ENCODE results near the gene AGFG2. TPM values are rescaled to one million over a fixed set of nuclear protein-coding genes. Genes with fewer than 3 reads are reported as not detected.

Gene AGFG2
- total RNA-seq, 2 donors from 2014 or later, result 21.0 to 24.3 TPM

DNA sequence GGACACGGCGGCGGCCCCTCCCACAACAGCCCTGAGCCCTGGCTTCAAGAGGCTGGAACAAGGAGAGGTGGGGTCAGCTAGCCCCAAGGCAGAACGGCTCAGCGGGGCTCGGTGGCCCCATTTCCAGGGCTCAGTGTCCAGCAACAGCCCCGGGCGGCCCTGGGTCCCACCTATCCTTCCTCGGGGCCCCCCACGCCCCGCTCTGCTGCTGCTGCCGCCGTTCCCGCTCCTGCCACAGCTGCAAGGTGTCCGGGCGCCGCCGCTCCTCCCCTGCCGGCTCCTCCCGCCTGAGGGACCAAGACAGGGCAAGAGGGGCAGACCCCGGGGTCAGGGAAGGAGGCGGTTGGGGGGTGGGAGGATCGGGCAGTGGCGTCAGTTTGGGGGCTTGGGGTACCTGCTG, 38.1 kb downstream of the AGFG2 start:
- DNase-seq, result no peak
- intact Hi-C loops (cut with DNase I), result loop anchor here in 1 of 2 donors (10.0 kb wide), 1 partner anchor 108 kb away; no protein-coding TSS in a partner anchor
- no peak for ATAC-seq

DNA sequence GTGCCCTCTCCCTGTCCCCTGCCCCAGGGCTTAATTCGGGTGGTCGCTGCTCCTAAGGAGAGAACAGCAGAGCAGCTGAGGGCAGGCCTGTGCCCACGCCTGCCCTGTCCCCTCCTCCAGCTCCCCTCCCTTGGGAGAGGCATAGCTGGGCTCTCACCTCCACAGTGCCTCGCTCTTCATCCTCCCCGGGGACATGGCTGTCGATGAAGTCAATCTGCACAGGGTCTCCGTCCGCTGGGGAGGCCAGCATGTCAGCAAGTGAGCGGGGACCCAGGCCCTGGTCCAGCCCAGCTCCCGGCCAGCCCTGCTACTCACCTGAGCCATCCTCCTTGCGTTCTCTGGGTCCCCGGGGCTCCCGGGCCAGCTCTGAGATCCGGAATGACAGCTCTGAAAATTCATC, 38.5 kb downstream of the AGFG2 start:
- ATAC-seq (no peak), DNase-seq (no peak)
- intact Hi-C loops (cut with DNase I), result loop anchor here in 1 of 2 donors (10.0 kb wide), 1 partner anchor 107 kb away; no protein-coding TSS in a partner anchor

DNA sequence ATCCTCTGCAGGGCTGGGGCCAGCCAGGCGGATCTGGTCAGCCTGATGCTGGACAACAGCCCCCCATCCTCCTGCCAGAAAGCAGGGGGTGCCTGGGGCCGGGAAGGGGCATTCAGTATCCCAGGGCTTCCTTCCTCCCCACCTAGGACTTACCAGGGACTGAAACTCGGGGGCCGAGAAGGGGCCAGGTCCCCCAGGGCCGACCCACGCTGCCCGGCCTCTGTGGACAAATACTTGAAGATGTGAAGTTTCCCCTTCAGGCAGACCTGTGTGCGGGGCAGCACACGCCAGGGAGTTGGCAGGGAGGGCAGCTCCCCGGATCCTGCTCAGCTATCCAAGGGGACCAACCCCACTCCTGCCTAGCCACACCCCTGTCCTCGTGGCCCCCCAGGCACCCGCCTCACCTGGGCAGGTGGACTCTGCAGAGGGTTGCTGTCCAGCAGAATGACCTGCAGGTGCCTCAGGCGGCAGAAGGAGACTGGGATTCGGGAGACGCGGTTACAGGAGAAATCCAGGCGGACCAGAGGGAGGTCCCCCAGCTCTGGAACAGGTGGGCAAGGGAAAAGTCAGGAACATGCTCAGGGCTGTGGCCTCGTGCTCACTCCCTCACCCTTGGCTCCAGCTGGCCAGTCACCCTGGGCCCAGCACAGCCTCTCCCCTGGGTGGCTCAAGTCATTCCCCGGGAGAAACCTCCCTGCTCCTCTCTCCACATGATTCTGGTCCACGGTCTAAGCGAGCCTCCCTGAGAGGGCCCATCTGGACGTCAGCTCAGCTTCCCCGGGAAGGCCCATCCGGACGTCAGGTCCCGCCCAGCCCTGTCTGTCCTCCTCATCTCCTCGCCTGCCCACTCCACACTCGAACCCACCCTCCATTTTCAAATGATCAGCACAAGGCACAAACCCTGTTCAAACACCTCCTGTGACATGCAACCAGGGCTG, 39.5 kb downstream of the AGFG2 start:
- no peak for DNase-seq
- intact Hi-C loops (cut with DNase I), result loop anchor here in 1 of 2 donors (10.0 kb wide), 1 partner anchor 106 kb away; no protein-coding TSS in a partner anchor
- no peak for ATAC-seq

DNA sequence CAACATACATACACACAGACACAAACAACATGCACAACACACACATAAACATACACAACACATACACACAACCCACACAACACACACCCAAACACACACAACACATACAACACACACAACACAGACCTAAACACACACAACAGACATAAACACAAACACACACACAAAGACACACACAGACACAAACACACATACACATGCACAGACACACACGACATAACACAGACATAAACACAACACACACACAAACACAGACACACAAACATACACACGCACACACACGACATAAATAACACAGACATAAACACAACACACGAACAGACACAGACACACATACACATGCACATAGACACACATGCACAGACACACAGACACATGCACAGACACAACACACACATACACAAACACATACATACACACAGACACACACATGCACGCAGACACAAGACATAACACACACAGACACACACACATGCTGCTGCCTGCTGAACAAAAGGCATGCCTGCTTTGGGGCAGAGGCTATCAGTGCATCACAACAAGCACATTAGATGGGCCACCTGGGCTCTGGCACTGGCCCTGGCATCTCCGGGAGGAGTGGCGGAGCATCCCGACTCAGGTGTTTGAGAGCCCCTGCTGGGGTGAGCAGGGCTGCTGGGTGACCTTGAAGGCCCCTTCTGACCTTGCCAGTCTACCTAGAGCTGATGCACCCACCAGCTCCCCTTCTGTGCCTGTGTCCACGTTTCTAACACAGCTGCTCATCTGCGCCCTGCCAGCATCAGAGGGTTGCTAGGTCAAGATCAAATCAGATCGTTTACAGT, 41.7 kb downstream of the AGFG2 start:
- intact Hi-C loops (cut with DNase I), result no loop called here
- DNase-seq (no peak), ATAC-seq (no peak)

DNA sequence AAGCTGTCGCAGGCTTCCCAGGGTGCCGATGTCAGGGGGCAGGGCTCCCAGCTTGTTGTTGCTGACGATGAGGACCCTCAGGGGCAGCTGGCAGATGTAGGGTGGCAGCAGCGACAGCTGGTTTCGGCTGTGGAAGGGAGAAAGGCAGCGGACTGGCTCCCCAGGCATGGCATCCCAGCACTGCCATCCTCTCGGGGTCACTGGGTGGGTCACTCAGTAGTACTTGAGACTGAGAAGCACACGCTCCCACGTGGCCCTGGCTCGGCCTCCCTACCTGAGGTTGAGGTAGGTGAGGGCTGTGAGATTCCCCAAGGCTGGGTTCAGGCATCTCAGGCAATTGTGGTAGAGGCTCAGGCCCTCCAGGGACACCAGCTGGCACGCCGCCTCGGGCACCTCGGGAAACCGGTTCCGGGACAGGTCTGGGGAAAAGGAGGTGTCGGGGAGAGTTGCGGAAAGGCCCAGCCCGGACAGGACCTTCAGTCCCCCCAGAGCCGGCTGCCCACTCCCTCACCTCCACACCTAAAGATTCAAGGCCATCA, 43.1 kb downstream of the AGFG2 start:
- intact Hi-C loops (cut with DNase I), result no loop called here
- no peak for DNase-seq
- ATAC-seq, result no peak

DNA sequence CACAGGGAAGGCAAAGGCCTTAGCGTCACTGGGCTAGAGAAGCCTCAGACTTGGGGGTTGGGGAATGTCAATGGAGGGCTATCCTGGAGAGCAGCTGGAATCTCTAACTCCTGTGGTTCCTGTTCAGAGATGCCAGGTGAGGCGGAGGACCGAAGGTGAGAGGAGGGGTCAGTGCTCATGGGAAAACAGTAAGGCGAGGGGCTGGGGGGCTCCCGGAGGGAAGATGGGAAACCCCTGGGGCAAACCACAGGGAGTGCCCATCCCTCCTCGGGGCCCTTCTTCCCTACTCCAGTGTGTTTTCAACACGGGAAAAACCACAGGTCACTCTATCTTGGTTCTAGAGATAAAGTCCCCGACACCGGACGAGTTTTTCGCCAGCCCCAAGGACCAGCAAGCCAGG, 43.6 kb downstream of the AGFG2 start:
- DNase-seq, result no peak
- ATAC-seq, result no peak
- intact Hi-C loops (cut with DNase I), result no loop called here

DNA sequence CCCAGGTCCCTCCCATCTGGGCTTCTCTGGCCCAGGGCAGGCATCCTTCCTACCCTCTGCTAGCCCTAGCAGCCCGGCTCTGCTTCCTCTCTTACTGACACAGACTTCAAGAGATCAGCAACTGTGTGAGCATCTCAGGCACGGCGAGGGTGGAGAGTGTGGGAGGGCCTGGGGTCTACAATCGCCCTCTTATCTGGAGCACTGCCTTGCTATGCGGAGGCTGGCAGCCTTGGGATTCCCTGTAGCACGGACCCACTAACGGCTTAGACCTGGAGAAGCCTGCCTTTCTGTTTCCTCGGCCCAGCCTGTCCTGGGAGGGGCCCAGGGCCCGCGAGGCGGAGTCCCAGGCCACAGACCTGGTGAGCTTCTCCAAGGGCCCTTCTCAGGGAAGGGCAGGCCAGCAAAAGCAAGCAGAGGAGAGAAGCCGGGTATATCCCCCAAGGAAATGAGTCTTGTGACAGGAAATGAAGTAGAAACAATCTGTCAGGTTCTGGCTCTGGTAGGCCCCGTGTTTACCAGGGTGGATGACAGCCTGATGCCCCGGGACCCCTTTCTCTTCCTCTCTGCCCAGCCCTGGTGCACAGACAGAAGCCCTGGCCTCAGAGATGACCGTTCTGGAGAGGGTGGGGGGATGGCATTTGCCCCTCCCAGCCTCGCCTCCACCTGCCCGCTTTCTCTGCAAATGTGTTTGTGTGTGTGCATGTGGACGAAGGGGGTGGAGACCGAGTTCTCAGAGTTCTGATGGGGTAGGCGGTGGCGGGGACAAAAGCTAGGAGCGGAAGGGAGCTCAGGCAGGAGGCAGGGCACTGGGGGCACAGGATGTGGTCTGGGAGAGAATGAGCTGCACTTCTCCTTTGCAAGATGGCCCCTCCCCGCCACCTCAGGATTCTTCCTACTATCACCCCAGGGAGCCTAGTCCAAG, 44.4 kb downstream of the AGFG2 start:
- DNase-seq (peak; percentile 66), ATAC-seq (no peak)
- intact Hi-C loops (cut with DNase I), result no loop called here

DNA sequence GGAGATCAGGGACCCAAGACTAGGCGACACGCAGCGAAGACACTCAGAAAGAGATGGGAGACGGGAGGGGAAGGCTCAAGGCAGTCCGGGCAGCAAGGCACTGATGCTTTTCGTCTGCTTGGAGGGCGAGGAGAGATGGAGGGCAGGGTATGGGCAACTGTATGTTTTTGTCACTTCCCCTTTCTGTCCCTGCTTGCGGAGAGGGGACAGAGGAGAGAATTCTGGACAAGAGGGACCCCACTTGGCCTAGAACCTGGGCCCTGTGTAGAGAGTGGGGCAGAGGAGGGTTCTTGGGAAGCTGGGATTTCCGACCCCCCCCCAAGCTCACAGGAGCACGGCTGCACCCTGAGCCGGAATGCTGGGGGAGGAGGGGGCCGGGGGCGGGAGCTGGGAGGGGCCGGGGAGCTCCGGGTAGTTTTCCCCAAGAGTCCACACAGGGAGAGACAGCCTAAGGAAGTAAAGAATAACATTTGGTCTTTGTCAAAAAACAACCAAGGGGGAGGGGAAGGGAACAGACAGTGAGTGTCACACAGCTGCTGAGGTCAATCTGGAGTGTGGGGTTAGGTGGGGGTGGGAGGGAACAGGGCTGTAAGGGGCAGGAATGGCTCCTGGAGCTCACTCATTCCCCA, 45.2 kb downstream of the AGFG2 start:
- no peak for ATAC-seq
- no peak for DNase-seq
- intact Hi-C loops (cut with DNase I), result no loop called here

DNA sequence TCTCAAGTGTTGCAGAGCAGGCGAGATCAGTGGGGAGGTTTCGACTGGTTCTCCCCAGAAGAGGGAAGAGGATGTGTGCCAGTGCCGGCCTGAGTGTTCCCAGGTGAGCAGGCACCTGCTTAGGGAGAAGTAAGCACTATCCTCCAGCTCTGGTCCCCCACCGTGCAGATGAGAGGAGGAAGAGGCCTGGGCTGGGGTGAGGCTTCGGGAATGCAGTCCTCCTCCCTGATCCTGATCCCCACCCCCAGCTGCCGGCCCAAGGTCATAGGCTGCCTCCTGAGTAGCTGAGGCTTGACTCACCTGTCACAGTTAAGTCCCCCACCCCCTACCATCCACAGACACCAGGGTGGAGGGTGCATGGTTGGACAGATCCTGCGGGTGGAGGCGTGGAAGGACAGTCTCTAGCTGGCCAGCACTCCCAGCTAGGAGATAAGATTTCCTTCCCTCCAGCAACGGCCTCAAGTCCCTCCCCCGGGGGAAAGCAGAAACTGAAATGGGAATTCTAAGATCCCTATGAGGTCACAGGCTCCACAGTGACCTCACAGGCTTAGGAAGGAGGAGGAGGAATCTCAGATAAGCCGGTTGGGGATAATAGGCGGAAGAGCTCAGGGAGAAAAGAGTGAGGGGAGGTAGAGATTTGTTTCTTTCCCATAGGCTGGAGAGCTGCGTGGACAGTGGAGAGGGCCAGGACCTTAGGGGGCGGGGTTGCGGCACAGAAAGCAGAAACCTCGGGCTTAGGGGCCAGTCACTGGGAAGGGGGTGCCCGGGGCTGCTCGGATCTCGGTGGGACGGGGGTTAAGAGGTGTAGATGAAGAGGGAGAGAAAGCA, 45.9 kb downstream of the AGFG2 start:
- DNase-seq (peak; percentile 66), ATAC-seq (peak; percentile 0 to 11)
- intact Hi-C loops (cut with DNase I), result no loop called here

DNA sequence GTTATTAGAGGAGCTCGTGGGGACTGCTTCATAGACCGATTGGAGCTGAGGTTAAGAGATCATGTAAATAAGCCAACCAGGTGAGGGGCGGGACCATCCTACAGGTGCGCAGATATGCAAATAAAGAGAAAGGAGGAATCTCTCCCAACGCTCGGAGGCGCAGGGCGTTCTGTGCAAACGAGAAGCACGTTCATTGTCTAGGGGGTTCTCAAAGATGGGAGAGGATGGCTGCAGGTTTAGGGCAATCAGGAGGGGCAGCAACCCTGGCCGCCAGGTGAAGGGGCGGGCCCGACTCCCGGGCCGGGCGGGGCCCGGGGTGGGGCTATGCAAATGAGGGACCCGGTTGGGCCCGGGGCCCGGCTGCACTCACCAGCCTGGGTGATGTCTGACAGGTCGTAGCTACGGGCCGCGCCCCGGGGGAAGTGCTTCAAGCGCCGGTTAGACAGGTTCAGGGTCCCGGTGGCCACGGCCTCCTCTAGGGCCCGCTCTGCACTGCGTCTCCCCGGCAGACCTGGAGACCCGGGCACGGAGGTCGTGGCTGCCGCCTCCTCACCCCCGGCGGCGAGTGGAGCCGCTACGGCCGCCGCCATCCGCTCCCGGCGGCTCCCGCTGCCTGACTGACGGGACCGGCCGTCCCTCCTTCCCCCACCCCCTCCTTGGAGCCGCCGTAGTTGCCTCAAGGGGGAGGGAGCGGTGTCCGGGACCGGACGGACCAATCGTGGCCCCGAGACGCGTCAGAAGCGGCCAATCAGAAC, 46.7 kb downstream of the AGFG2 start, which contains the start of gene LRCH4:
Gene LRCH4, minus strand, starts transcription at position 619 of the 755 bp plus-strand sequence. Its CDS starts 29 bp downstream, at position 590.
- DNase-seq, result no peak
- intact Hi-C loops (cut with DNase I), result no loop called here
- peak; percentile 18 to 48 for ATAC-seq

DNA sequence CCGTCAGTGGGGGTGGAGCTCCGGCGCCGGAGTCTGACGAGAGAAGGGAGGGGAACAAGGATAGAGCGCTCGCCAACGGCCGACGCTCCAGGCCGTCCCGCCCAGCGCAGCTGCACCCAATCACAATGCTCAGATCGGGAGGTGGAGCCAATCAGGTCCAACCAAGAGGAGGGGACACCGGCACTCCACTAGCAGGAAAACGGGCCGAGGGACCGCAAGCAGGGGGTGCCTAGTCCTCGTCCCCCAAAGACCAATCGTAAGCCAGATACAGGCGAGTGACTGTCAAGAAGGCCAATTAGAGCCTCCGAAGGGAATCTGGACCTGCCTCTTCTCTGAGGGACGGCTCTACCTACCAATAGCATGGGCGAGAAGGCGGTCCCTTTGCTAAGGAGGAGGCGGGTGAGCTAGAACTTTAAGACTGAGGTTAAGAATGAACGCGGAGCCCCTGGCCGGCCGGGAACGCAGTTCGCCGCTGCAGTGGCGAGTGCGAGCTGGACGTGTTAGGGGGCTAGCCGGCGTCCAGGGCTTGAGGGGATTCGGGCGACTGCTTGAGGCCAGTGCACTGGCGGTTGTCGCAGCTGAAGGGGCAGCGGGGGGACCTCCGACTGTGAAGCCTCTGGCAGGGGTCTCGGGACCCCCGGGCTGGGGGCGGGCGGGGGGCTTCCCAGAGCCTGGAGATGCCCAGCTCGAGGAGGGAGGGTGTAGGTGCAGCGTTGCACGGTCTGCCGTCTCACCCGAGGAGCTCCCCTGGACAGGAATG, 47.4 kb downstream of the AGFG2 start, which contains the start of gene FBXO24:
Gene FBXO24, plus strand, starts transcription at position 63 of the 760 bp plus-strand sequence. Its CDS starts 298 bp downstream, at position 361.
- ATAC-seq, result peak; percentile 93
- intact Hi-C loops (cut with DNase I), result no loop called here
- peak; percentile 100 for DNase-seq

DNA sequence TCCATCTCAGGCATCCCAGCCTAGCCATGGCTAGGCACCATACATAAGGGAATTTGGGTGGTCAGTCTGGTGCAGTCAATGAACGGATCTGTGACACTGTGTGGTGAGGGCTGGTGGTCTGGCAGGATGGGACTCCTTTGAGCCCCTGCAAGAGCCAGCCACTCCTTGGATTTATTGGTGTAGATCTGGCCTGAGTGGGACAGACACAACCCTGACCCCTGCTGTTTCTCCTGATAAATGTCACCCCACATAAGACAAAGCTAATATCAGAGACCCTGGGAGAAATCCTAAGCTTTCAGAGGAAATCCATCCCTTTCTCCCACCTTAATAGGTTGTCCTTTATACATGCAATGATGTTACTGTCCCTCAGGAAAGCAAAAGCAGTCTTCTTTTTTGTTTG, 49.4 kb downstream of the AGFG2 start:
- intact Hi-C loops (cut with DNase I), result no loop called here

DNA sequence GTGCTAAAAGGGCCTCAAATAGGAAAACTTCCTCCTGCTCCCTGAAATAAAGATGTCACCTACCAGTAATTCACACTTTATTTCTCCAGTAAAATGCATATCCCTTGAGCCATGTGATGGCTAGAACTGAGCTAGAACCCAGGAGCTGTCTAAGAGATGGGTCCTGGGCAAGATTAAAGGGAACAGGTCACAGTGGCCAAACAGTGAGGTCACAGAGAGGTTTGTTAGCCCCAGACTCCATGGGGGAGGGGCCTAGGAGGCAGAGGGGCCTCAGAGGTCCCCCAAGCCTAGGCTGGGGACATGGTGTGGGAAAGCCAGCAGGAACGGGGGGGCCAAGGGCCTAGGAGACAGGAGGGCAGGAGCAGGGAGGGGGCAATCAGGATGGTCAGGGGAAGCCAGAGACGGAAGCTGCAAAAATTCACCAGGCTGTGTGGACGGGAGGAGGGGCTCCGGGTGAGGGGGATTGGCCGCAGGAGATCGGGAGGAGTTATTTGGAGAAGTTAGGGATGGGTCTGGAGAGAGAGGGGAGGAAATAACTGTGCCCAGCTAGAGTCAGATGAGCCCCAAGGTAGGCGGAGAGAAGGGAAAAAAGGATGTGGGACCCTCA, 50.4 kb downstream of the AGFG2 start:
- ATAC-seq, result no peak
- intact Hi-C loops (cut with DNase I), result no loop called here
- DNase-seq, result no peak

More for the DNA sequence above, 49.4 kb downstream of the AGFG2 start:
- no peak for DNase-seq
- ATAC-seq, result no peak

DNA sequence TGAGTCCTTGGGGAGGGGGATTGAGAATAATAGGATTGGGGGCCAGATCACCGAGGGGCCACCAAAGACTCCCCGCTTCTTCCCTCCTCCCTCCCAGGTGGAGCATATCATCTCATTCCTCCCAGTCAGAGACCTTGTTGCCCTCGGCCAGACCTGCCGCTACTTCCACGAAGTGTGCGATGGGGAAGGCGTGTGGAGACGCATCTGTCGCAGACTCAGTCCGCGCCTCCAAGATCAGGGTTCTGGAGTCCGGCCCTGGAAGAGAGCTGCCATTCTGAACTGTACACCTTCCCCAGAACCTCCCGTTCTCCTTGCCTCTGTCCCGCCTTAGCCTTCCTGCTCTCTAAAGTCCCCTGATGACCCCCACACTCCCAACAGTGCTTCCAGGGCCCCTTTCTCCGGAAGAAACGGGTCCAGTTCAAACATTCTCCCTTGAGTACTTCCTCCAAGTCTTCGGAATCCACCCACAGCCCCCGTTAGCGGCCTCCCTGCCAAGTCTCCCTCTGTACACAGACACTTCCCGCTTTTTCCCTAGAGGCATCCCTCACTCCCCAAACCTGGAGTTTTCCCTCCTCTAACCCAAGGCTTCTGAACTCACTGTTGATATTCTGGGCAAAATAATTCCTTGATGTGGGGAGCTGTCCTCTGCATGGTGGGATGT, 51.2 kb downstream of the AGFG2 start:
- intact Hi-C loops (cut with DNase I), result no loop called here

DNA sequence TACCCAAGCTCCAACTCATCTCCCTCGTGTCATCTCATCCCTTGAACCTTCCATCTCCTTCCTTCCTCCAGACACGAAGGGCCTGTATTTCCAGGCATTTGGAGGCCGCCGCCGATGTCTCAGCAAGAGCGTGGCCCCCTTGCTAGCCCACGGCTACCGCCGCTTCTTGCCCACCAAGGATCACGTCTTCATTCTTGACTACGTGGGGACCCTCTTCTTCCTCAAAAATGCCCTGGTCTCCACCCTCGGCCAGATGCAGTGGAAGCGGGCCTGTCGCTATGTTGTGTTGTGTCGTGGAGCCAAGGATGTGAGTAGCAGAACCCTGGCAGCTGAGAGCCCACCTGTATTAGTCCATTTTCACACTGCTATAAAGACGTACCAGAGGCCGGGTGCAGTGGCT, 52.6 kb downstream of the AGFG2 start:
- no peak for DNase-seq
- intact Hi-C loops (cut with DNase I), result no loop called here
- no peak for ATAC-seq

More for the DNA sequence above, 51.2 kb downstream of the AGFG2 start:
- ATAC-seq (no peak), DNase-seq (no peak)

Data from left cardiac atrium (tissue), 4 donors.